Upper lobe of right lung (tissue), 1 donor: ENCODE data around the gene TNIP3. TPM values are rescaled to one million over a fixed set of nuclear protein-coding genes. Genes with fewer than 3 reads are reported as not detected.

Experiments used
- ATAC-seq: fragments of 200-7000 bp; cut with Tn5 transposase; one replicate; pipeline ENCODE4 v1.9.1; 2020; ENCODE audit warnings: mild to moderate bottlenecking, moderate library complexity
- DNase-seq: peaks from one replicate; pipeline ENCODE4 v3.0.0-alpha.2; 2020
- H3K27ac ChIP-seq: fragments of 200-600 bp; one replicate; pipeline ENCODE4 v1.8.0; 2022
- H3K27me3 ChIP-seq: fragments of 200-600 bp; one replicate; pipeline ENCODE4 v1.8.0; 2022; ENCODE audit warnings: mild to moderate bottlenecking
- H3K36me3 ChIP-seq: fragments of 200-600 bp; one replicate; pipeline ENCODE4 v1.8.0; 2022
- H3K4me1 ChIP-seq: fragments of 200-600 bp; one replicate; pipeline ENCODE4 v1.8.0; 2022
- H3K4me3 ChIP-seq: fragments of 200-600 bp; one replicate; pipeline ENCODE4 v1.8.0; 2022; ENCODE audit warnings: mild to moderate bottlenecking
- H3K9me3 ChIP-seq: fragments of 200-600 bp; one replicate; pipeline ENCODE4 v1.8.0; 2022
- CTCF ChIP-seq: fragments of 200-600 bp; IDR thresholded peaks from one replicate; pipeline ENCODE4 v1.8.0; 2022; ENCODE audit warnings: antibody characterized with exemption
- intact Hi-C: fragments of 100-400 bp; cut with DNase I; formaldehyde crosslinking; loops from one replicate; pipeline ENCODE4 v1.11.0; 2022
- total RNA-seq: library from RNA; stranded (reverse); fragmentation: NEBNext Ultra II Directional; extraction: Animal tissue kit (Norgen Biotek cat#: 25700); gene quantifications from one replicate; pipeline ENCODE4 v1.2.1, GENCODE V29; 2021
- donor health status: DM: no; HTN: yes; CAD: no; lungs with severe emphysema.

The TNIP3 gene
- total RNA-seq, 1 donor from 2014 or later, result 2.3 TPM

- H3K4me3 ChIP-seq, result no peak overlapping the region
- H3K27me3 ChIP-seq, result no peaks in the 10 kb centered on the region
- H3K4me1 ChIP-seq, result no peaks in the 10 kb centered on the region
- no peak overlapping the region for H3K27ac ChIP-seq
- H3K36me3 ChIP-seq, result no peaks in the 10 kb centered on the region
- TF ChIP-seq CTCF, result no peak
- DNase-seq, result no peak
- no peaks in the 10 kb centered on the region for H3K9me3 ChIP-seq
- intact Hi-C loops, result no loop called here
- no peak for ATAC-seq
Measured at GRCh38 chr4:121144021-121144420, 20.1 kb downstream of the TNIP3 start.

- intact Hi-C loops, result no loop called here
- no peaks in the 10 kb centered on the region for H3K9me3 ChIP-seq
- H3K4me1 ChIP-seq, result no peaks in the 10 kb centered on the region
- H3K27ac ChIP-seq, result no peak overlapping the region
- ATAC-seq, result no peak
- H3K27me3 ChIP-seq, result no peaks in the 10 kb centered on the region
- TF ChIP-seq CTCF, result no peak
- no peaks in the 10 kb centered on the region for H3K36me3 ChIP-seq
- no peak overlapping the region for H3K4me3 ChIP-seq
- DNase-seq, result no peak
Measured at GRCh38 chr4:121143131-121143530, 21.0 kb downstream of the TNIP3 start.

- Histone ChIP-seq H3K27me3 (no peaks in the 10 kb centered on the region), H3K4me1 (no peaks in the 10 kb centered on the region), H3K36me3 (no peaks in the 10 kb centered on the region), H3K9me3 (no peaks in the 10 kb centered on the region), H3K27ac (no peak overlapping the region), H3K4me3 (no peak overlapping the region)
- ATAC-seq (no peak), DNase-seq (no peak)
- TF ChIP-seq CTCF, result no peak
- intact Hi-C loops, result no loop called here
Measured at GRCh38 chr4:121140716-121141460, 23.2 kb downstream of the TNIP3 start.

GRCh38 chr4:121139533-121140222 is 24.4 kb downstream of the TNIP3 start:
- H3K36me3 ChIP-seq, result no peaks in the 10 kb centered on the region
- TF ChIP-seq CTCF, result no peak
- no peaks in the 10 kb centered on the region for H3K27me3 ChIP-seq
- no peaks in the 10 kb centered on the region for H3K9me3 ChIP-seq
- DNase-seq, result no peak
- no peak for ATAC-seq
- intact Hi-C loops, result no loop called here
- H3K4me3 ChIP-seq, result no peak overlapping the region
- H3K4me1 ChIP-seq, result no peaks in the 10 kb centered on the region
- no peak overlapping the region for H3K27ac ChIP-seq

- no peaks in the 10 kb centered on the region for H3K4me1 ChIP-seq
- ATAC-seq (no peak), DNase-seq (no peak)
- H3K9me3 ChIP-seq, result no peaks in the 10 kb centered on the region
- intact Hi-C loops, result no loop called here
- H3K4me3 ChIP-seq, result no peak overlapping the region
- no peak overlapping the region for H3K27ac ChIP-seq
- TF ChIP-seq CTCF, result no peak
- H3K36me3 ChIP-seq, result no peaks in the 10 kb centered on the region
- H3K27me3 ChIP-seq, result no peaks in the 10 kb centered on the region
Measured at GRCh38 chr4:121138039-121138825, 25.9 kb downstream of the TNIP3 start.
